DND-41 (cell line): ENCODE measurements around the gene MAGI3.
"Not testable (repeated sequence)": the region's sequence is repeated elsewhere in the genome, so short reads cannot be mapped to it uniquely, and the experiment has no call there.

Experiments
- CTCF ChIP-seq: IDR thresholded peaks from 2 replicates; pipeline ENCODE4 v1.5.1; 2012; ENCODE audit warnings: borderline replicate concordance, low read length, moderate library complexity, mild to moderate bottlenecking; ENCODE audit not compliant: poor library complexity, severe bottlenecking; ENCODE audit errors: extremely low read depth
- EZH2 ChIP-seq: IDR thresholded peaks from 3 replicates; pipeline ENCODE4 v1.6.1; 2012; ENCODE audit warnings: borderline replicate concordance, low read depth, mild to moderate bottlenecking, moderate library complexity, low read length, inconsistent platforms; ENCODE audit not compliant: severe bottlenecking

DNA sequence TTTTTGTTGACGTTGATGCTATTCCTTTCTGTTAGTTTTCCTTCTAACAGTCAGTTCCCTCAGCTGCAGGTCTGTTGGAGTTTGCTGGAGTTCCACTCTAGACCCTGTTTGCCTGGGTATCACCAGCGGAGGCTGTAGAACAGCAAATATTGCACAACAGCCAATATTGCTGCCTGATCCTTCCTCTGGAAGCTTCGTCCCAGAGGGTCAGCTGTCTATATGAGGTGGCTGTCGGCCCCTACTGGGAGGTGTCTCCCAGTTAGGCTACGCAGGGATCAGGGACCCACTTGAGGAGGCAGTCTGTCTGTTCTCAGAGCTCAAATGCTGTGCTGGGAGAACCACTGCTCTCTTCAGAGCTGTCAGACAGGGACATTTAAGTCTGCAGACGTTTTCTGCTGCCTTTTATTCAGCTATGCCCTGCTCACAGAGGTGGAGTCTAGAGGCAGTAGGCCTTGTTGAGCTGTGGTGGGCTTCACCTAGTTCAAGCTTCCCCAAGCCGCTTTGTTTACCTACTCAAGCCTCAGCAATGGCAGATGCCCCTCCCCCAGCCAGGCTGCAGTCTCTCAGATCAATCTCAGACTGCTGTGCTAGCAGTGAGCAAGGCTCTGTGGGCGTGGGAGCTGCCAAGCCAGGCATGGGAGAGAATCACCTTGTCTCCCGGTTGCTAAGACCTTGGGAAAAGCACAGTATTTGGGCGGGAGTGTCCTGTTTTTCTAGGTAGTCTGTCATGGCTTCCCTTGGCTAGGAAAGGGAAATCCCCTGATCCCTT lies 88.3 kb downstream of the MAGI3 start:
- TF ChIP-seq EZH2, CTCF: not testable (repeated sequence)
